ENCODE data around the gene CYB5A.

The CYB5A gene

DNA sequence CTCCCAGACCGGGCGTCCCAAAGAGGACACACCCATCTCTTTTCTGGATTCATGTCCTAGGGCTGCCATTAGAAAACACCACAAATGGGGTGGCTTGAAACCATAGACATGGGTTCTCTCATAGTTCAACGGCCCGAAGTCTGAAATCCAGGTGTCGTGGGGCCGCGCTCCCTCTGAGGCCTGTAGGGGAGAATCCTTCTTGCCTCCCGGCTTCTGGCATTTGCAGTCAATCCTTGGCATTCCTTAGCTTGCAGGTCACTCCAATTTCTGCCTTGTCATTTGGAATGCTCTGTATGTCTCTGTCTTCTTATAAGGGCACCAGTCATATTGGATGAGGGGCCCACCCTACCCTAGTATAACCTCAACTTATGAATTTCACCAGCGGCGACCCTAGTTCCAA lies 65.1 kb downstream of the CYB5A start:
- H3K4me3 ChIP-seq (ENCODE audit: low read length) = no peak overlapping the region
- DNase-seq (ENCODE audit: low read depth) = no peak
- TF ChIP-seq, protein P1, sequence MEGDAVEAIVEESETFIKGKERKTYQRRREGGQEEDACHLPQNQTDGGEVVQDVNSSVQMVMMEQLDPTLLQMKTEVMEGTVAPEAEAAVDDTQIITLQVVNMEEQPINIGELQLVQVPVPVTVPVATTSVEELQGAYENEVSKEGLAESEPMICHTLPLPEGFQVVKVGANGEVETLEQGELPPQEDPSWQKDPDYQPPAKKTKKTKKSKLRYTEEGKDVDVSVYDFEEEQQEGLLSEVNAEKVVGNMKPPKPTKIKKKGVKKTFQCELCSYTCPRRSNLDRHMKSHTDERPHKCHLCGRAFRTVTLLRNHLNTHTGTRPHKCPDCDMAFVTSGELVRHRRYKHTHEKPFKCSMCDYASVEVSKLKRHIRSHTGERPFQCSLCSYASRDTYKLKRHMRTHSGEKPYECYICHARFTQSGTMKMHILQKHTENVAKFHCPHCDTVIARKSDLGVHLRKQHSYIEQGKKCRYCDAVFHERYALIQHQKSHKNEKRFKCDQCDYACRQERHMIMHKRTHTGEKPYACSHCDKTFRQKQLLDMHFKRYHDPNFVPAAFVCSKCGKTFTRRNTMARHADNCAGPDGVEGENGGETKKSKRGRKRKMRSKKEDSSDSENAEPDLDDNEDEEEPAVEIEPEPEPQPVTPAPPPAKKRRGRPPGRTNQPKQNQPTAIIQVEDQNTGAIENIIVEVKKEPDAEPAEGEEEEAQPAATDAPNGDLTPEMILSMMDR (conservative IDR thresholded peaks at IDR 0.05; ENCODE audit: low read depth, low read length) = no peak

DNA sequence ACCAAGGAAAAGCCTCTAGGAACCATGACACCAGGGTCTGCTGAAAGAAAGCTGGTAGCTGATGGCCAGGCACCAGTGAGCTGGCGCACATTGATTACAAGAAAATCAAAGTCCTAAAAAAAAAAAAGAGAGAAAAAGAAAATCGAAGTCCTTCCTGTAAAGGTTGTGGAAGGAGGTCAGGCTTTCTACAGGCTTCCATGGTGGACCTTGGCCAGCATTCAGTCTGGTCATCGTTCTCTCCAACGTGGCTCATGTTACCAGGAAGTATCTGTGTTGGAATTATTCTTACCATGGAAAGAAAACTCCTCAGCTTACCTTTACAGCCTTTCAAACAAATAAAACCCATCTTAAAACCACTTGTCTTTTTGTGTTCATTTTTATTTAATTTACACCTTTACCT lies 65.6 kb downstream of the CYB5A start:
- DNase-seq (ENCODE audit: low read depth) = no peak
- TF ChIP-seq, protein P1 (conservative IDR thresholded peaks at IDR 0.05; ENCODE audit: low read depth, low read length) = no peak
- no peak overlapping the region for H3K4me3 ChIP-seq (ENCODE audit: low read length)

DNA sequence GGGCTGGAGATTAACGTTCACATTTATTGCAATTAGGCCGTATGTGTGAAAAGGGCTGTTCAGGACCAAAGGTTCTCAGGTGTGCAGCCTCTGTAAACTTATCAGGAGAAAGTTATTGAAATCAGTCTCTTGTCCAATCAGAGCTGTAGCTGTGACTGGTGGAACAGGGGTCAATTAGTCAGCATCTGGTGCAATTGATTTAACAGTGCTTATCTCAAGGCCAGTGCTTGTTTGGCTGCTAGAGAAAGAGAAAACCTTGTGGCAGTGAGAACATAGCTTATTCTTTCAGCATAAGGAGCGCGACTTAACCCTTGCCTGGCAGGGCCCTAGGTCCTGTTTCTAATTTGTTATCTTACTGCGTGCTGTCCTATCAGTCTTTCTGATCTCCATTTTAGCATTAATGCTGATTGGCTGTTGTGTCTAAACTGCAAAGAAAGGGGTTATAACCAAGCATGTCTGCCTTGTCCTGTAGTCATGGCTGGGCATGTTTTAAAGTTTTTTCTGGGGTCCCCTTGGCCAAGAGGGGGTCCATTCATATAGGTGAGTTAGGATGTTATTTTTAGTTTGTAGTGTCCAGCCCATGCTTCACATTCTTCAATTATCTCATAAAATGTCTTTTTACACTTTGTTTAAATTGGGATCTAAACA lies 66.4 kb downstream of the CYB5A start:
- TF ChIP-seq, protein P1 (conservative IDR thresholded peaks at IDR 0.05; ENCODE audit: low read depth, low read length) = no peak
- no peak for DNase-seq (ENCODE audit: low read depth)
- H3K4me3 ChIP-seq (ENCODE audit: low read length) = no peak overlapping the region

DNA sequence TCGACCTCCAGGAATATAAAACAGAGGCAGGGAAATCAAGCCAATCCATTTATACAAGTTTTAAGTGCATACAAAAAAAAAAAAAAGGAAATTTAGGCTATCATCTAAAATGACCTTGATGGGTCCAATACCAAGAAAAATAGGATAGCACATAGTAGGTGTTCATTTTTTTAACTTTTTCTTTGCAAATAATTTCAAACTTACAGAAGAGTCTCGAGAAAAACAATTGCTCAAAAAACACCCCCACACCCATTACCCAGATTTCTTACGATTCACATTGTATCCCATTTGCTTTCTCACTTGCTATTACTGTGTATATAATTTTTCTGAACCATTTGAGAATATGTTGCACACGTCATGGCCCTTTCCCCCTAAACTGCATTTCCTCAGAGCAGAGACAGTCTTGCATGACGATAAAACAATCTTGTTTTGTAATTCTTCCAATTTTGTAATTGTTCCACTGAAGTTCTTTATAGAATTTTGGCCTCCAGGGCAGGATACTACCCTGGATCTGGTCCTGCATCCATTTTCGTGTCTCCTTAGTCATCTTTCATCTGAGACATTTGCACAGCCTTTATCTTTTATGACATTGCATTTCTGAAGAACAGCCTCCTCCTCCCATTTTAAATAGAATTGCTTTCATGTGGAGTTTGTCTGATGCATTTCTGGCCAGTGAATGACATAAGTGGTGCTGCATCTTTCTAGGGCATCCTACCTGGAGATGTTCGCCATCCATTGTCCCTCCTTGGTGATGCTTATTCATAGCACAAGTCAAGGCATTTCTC lies 68.9 kb downstream of the CYB5A start:
- no peak overlapping the region for H3K4me3 ChIP-seq (ENCODE audit: low read length)
- DNase-seq (ENCODE audit: low read depth) = no peak
- TF ChIP-seq, protein P1 (conservative IDR thresholded peaks at IDR 0.05; ENCODE audit: low read depth, low read length) = no peak

DNA sequence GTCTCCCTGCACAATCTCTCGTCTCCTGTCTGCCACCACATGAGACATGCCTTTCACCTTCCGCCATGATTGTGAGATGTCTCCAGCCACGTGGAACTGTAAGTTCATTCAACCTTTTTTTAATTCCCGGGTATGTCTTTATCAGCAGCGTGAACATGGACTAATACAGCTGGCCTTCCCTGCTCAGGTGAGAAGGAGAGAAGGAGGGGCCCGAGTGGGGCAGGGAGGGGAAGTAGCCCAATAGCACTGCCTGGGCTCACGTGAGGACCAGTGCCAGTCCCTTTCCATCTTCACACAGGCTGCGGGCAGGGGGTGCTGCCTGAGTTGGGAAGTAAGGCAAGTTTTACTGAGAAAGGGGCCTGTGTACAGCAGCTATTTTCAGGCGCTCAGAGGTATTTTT lies 70.7 kb downstream of the CYB5A start:
- no peak overlapping the region for H3K4me3 ChIP-seq (ENCODE audit: low read length)
- no peak for DNase-seq (ENCODE audit: low read depth)
- TF ChIP-seq, protein P1 (conservative IDR thresholded peaks at IDR 0.05; ENCODE audit: low read depth, low read length) = no peak

DNA sequence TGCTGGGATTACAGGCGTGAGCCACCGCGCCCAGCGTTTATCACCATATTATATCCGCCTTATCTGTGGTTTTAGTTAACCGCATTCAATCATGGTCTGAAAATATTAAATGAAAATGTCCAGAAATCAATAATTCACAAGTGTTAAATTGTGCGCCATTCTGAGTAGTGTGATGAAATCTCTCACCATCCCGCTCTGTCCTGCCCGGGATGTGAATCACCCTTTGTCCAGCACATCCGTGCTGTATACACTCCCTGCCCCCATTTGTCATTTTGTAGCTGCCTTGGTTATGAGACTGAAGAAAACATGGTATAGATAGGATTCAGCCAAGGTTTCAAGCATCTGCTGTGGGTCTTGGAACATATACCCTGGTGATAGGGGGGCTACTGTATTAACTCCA lies 72.7 kb downstream of the CYB5A start:
- TF ChIP-seq, protein P1 (conservative IDR thresholded peaks at IDR 0.05; ENCODE audit: low read depth, low read length) = no peak
- DNase-seq (ENCODE audit: low read depth) = no peak
- H3K4me3 ChIP-seq (ENCODE audit: low read length) = no peak overlapping the region
